Transverse colon (tissue), 4 donors: ENCODE measurements around the gene TMEM88. TPM values are rescaled to one million over a fixed set of nuclear protein-coding genes. Genes with fewer than 3 reads are reported as not detected.

Experiments used
- DNase-seq: peaks from one replicate; pipeline ENCODE4 v3.0.0-alpha.2; 2019
- H3K27ac ChIP-seq, 4 donors: fragments of 200-600 bp; sonication (generic); 2 replicates each; pipeline ENCODE4 v1.5.1; 2016 to 2018; ENCODE audit warnings: inconsistent platforms in 4 of 4
- H3K27me3 ChIP-seq: fragments of 200-600 bp; sonication (generic); 2 replicates; pipeline ENCODE4 v1.5.1; 2017; ENCODE audit warnings: inconsistent platforms
- H3K36me3 ChIP-seq, 4 donors: fragments of 200-600 bp; sonication (generic); 2 replicates each; pipeline ENCODE4 v1.5.1; 2017 to 2019; ENCODE audit warnings: inconsistent platforms in 4 of 4
- H3K4me1 ChIP-seq, 4 donors: fragments of 200-600 bp; sonication (generic); 2 replicates each; pipeline ENCODE4 v1.5.1; 2017 to 2020; ENCODE audit warnings: inconsistent platforms in 4 of 4
- H3K4me3 ChIP-seq, 4 donors: fragments of 200-600 bp; sonication (generic); 1 replicate in 1 of 4; 2 replicates in 3 of 4; pipeline versions ENCODE4 v1.5.1 to v1.6.1; 2017 to 2019; ENCODE audit warnings: inconsistent platforms in 4 of 4
- H3K9me3 ChIP-seq, 2 donors: fragments of 200-600 bp; sonication (generic); 2 replicates each; pipeline ENCODE4 v1.5.1; 2017 to 2019; ENCODE audit warnings: inconsistent platforms in 2 of 2
- CTCF ChIP-seq, 5 experiments: fragments of 200-600 bp in 3 of 5; fragments of 450-650 bp in 2 of 5; sonication (generic) in 3 of 5; IDR thresholded peaks; 1 replicate in 2 of 5; 2 replicates in 3 of 5; pipeline ENCODE4 v1.5.1; 2016 to 2017; ENCODE audit warnings: antibody characterized with exemption in 5 of 5, inconsistent platforms in 3 of 5, mild to moderate bottlenecking in 2 of 5, moderate library complexity in 1 of 5
- EP300 ChIP-seq: sonication (generic); formaldehyde crosslinking; IDR thresholded peaks from one replicate; pipeline ENCODE4 v1.6.1; 2017; ENCODE audit warnings: antibody characterized with exemption, low read depth
- POLR2A ChIP-seq: fragments of 450-650 bp; IDR thresholded peaks from one replicate; pipeline ENCODE4 v1.6.1; 2016; ENCODE audit warnings: antibody characterized with exemption, mild to moderate bottlenecking, moderate library complexity
- POLR2AphosphoS5 ChIP-seq, 3 donors: sonication (generic); formaldehyde crosslinking; IDR thresholded peaks; one replicate each; pipeline ENCODE4 v1.6.1; 2016; ENCODE audit warnings: antibody characterized with exemption in 3 of 3
- WGBS, 2 donors: methylation state at CpG; one replicate each; pipeline ENCODE4 v1.1.5; 2018; ENCODE audit warnings: low coverage in 1 of 2; 5-methylcytosine and 5-hydroxymethylcytosine counted together
- in situ Hi-C, 4 donors: fragments of 200-750 bp; cut with MboI; loops; one replicate each; pipeline versions ENCODE4 v1.15.0 to v1.15.1; 2017; ENCODE audit warnings: low sequenced_read_pairs in 3 of 4, low pct_ligation_motif_present in 1 of 4, low pct_unique_long_range_greater_than_20kb in 1 of 4
- intact Hi-C: fragments of 100-400 bp; cut with DNase I; formaldehyde crosslinking; loops from one replicate; pipeline ENCODE4 v1.15.1; 2023; ENCODE audit warnings: low total_unique reads
- total RNA-seq, 4 donors: library from RNA; depleted of rRNA; stranded (reverse); fragments of >200 nt; gene quantifications; one replicate each; pipeline ENCODE4 v1.1.0, GENCODE V29; 2016

The TMEM88 gene
- total RNA-seq, 4 donors from 2014 or later, result 2.4 to 13.1 (median 6.8) TPM

GRCh38 chr17:7811251-7811650 is 43.6 kb upstream of the TMEM88 start:
- WGBS, 2 donors, result 79 to 84% methylated on average over 3 of the region's 3 CpGs
- Histone ChIP-seq H3K27me3 (peaks cover 6% of the 10 kb centered on the region), H3K36me3 (no peaks in the 10 kb centered on the region), H3K4me3 (no peak overlapping the region), H3K9me3 (no peaks in the 10 kb centered on the region), H3K4me1 (no peaks in the 10 kb centered on the region), H3K27ac (no peak overlapping the region)
- in situ Hi-C loops, result loop anchor here in 1 of 4 donors (10.0 kb wide), 1 partner anchor 66 kb away; no protein-coding TSS in a partner anchor
- intact Hi-C loops, result no loop called here
- no peak for TF ChIP-seq EP300
- DNase-seq, result no peak

GRCh38 chr17:7814969-7815368 is 39.9 kb upstream of the TMEM88 start:
- Histone ChIP-seq H3K4me1 (no peaks in the 10 kb centered on the region), H3K36me3 (no peaks in the 10 kb centered on the region), H3K4me3 (no peak overlapping the region), H3K27me3 (no peaks in the 10 kb centered on the region), H3K9me3 (no peaks in the 10 kb centered on the region), H3K27ac (no peak overlapping the region)
- WGBS, 2 donors, result 85 to 100% methylated on average over 1 to 5 of the region's 5 CpGs
- TF ChIP-seq POLR2A (no peak), CTCF (IDR thresholded peaks at IDR 0.05) (no peak), EP300 (no peak), POLR2AphosphoS5 (IDR thresholded peaks at IDR 0.05) (no peak)
- in situ Hi-C loops, result loop anchor here in 1 of 4 donors (10.0 kb wide), 1 partner anchor 70 kb away; no protein-coding TSS in a partner anchor
- intact Hi-C loops, result no loop called here
- DNase-seq, result no peak

GRCh38 chr17:7816926-7817642 is 37.8 kb upstream of the TMEM88 start:
- DNase-seq, result no peak
- no peak overlapping the region for H3K4me3 ChIP-seq
- in situ Hi-C loops (loop anchor here in 1 of 4 donors (10.0 kb wide), 1 partner anchor 72 kb away; no protein-coding TSS in a partner anchor), intact Hi-C loops (no loop called here)
- no peak overlapping the region for H3K27ac ChIP-seq
- no peaks in the 10 kb centered on the region for H3K9me3 ChIP-seq
- H3K36me3 ChIP-seq, result no peaks in the 10 kb centered on the region
- TF ChIP-seq POLR2AphosphoS5 (IDR thresholded peaks at IDR 0.05) (no peak), POLR2A (no peak), EP300 (no peak), CTCF (IDR thresholded peaks at IDR 0.05) (no peak)
- H3K4me1 ChIP-seq, result no peaks in the 10 kb centered on the region
- H3K27me3 ChIP-seq, result no peaks in the 10 kb centered on the region
- 78% methylated on average over 10 of the region's 10 CpGs; no CpG with 5 or more reads in 1 of the 2 donors for WGBS, 2 donors

GRCh38 chr17:7817643-7817964 is 37.3 kb upstream of the TMEM88 start:
- H3K27me3 ChIP-seq, result no peaks in the 10 kb centered on the region
- DNase-seq, result no peak
- in situ Hi-C loops, result loop anchor here in 1 of 4 donors (10.0 kb wide), 1 partner anchor 73 kb away; no protein-coding TSS in a partner anchor
- no peak overlapping the region for H3K4me3 ChIP-seq
- H3K36me3 ChIP-seq, result no peaks in the 10 kb centered on the region
- H3K4me1 ChIP-seq, result no peaks in the 10 kb centered on the region
- intact Hi-C loops, result no loop called here
- 78 to 80% methylated on average over 2 to 9 of the region's 9 CpGs for WGBS, 2 donors
- no peak overlapping the region for H3K27ac ChIP-seq
- TF ChIP-seq POLR2AphosphoS5 (IDR thresholded peaks at IDR 0.05) (no peak), EP300 (no peak), POLR2A (no peak), CTCF (IDR thresholded peaks at IDR 0.05) (no peak)
- no peaks in the 10 kb centered on the region for H3K9me3 ChIP-seq
